DND-41 (cell line): ENCODE results near the gene WNT9B.

Experiments used
- EZH2 ChIP-seq: IDR thresholded peaks from 3 replicates; pipeline ENCODE4 v1.6.1; 2012; ENCODE audit warnings: borderline replicate concordance, low read depth, mild to moderate bottlenecking, moderate library complexity, low read length, inconsistent platforms; ENCODE audit not compliant: severe bottlenecking
- TF ChIP-seq, protein P1 (sequence below): IDR thresholded peaks from 2 replicates; pipeline ENCODE4 v1.5.1; 2012; ENCODE audit warnings: borderline replicate concordance, low read length, moderate library complexity, mild to moderate bottlenecking; ENCODE audit not compliant: poor library complexity, severe bottlenecking; ENCODE audit errors: extremely low read depth

DNA sequence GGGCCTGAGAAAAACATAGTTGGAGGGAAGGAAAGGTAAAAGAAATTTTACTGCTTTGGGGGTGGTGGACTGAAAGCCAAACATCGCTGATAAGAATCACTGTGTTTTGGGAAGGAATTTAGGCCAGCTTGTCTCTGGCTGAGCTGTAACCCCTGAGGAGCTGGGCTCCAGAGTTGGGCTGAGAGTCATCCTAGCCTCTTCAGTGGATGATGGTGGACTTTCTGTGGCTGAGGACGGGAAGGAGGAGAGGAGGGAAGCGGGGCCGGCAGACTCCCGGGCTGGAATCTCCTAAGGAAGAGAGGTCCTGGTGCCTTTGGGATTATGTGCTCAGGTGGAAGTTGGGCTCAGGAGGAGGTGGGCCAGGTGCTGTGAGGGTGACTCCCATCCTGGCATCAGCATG lies 8.6 kb downstream of the WNT9B start:
- TF ChIP-seq, protein P1, sequence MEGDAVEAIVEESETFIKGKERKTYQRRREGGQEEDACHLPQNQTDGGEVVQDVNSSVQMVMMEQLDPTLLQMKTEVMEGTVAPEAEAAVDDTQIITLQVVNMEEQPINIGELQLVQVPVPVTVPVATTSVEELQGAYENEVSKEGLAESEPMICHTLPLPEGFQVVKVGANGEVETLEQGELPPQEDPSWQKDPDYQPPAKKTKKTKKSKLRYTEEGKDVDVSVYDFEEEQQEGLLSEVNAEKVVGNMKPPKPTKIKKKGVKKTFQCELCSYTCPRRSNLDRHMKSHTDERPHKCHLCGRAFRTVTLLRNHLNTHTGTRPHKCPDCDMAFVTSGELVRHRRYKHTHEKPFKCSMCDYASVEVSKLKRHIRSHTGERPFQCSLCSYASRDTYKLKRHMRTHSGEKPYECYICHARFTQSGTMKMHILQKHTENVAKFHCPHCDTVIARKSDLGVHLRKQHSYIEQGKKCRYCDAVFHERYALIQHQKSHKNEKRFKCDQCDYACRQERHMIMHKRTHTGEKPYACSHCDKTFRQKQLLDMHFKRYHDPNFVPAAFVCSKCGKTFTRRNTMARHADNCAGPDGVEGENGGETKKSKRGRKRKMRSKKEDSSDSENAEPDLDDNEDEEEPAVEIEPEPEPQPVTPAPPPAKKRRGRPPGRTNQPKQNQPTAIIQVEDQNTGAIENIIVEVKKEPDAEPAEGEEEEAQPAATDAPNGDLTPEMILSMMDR = no peak
- no peak for TF ChIP-seq EZH2
